Mucosa of rectum (tissue), 2 donors: ENCODE data around the gene BMPR2.

Experiments
- H3K27ac ChIP-seq, 2 donors: one replicate each; pipeline ENCODE4 v1.7.0; 2013; ENCODE audit warnings: inconsistent platforms in 2 of 2, low read depth in 2 of 2, low read length in 2 of 2
- H3K27me3 ChIP-seq, 2 donors: one replicate each; pipeline ENCODE4 v1.7.0; 2013; ENCODE audit warnings: low read length in 2 of 2; ENCODE audit not compliant: control insufficient read depth in 2 of 2, insufficient read depth in 2 of 2
- H3K36me3 ChIP-seq, 2 donors: one replicate each; pipeline ENCODE4 v1.7.0; 2013; ENCODE audit warnings: low read length in 2 of 2; ENCODE audit not compliant: control insufficient read depth in 2 of 2, insufficient read depth in 2 of 2
- H3K4me1 ChIP-seq, 2 donors: one replicate each; pipeline ENCODE4 v1.7.0; 2013; ENCODE audit warnings: low read length in 2 of 2, mild to moderate bottlenecking in 1 of 2; ENCODE audit not compliant: control insufficient read depth in 2 of 2, insufficient read depth in 2 of 2
- H3K4me3 ChIP-seq, 2 donors: one replicate each; pipeline ENCODE4 v1.7.0; 2013; ENCODE audit warnings: low read length in 2 of 2
- H3K9ac ChIP-seq, 2 donors: one replicate each; pipeline ENCODE4 v1.7.0; 2013; ENCODE audit warnings: low read length in 2 of 2, low read depth in 1 of 2, mild to moderate bottlenecking in 1 of 2
- H3K9me3 ChIP-seq, 2 donors: one replicate each; pipeline ENCODE4 v1.7.0; 2013; ENCODE audit warnings: low read length in 2 of 2; ENCODE audit not compliant: control insufficient read depth in 2 of 2
- donor health status: healthy.
- donor health status: Normal muscosa, but diverticular disease.

BMPR2 gene

GRCh38 chr2:202442882-202443281 is 66.8 kb downstream of the BMPR2 start:
- Histone ChIP-seq H3K27ac (no peak overlapping the region), H3K4me1 (no peaks in the 10 kb centered on the region), H3K4me3 (no peak overlapping the region), H3K9ac (no peak overlapping the region), H3K36me3 (no peaks in the 10 kb centered on the region), H3K27me3 (no peaks in the 10 kb centered on the region), H3K9me3 (no peaks in the 10 kb centered on the region)

- no peak overlapping the region for H3K4me3 ChIP-seq
- H3K9me3 ChIP-seq: no peaks in the 10 kb centered on the region
- H3K36me3 ChIP-seq: no peaks in the 10 kb centered on the region
- no peak overlapping the region for H3K27ac ChIP-seq
- no peaks in the 10 kb centered on the region for H3K4me1 ChIP-seq
- H3K9ac ChIP-seq: no peak overlapping the region
- H3K27me3 ChIP-seq: no peaks in the 10 kb centered on the region
These were observed 67.9 kb downstream of the BMPR2 start for GRCh38 chr2:202444000-202444399.

GRCh38 chr2:202449344-202449743 is 73.2 kb downstream of the BMPR2 start:
- no peaks in the 10 kb centered on the region for H3K9me3 ChIP-seq
- no peak overlapping the region for H3K9ac ChIP-seq
- no peak overlapping the region for H3K4me3 ChIP-seq
- H3K27ac ChIP-seq: no peak overlapping the region
- no peaks in the 10 kb centered on the region for H3K36me3 ChIP-seq
- no peaks in the 10 kb centered on the region for H3K4me1 ChIP-seq
- no peaks in the 10 kb centered on the region for H3K27me3 ChIP-seq

GRCh38 chr2:202450785-202451184 is 74.7 kb downstream of the BMPR2 start:
- Histone ChIP-seq H3K27me3 (no peaks in the 10 kb centered on the region), H3K27ac (no peak overlapping the region), H3K4me3 (no peak overlapping the region), H3K4me1 (no peaks in the 10 kb centered on the region), H3K9me3 (no peaks in the 10 kb centered on the region), H3K9ac (no peak overlapping the region), H3K36me3 (no peaks in the 10 kb centered on the region)

- no peaks in the 10 kb centered on the region for H3K36me3 ChIP-seq
- no peak overlapping the region for H3K27ac ChIP-seq
- H3K4me3 ChIP-seq: no peak overlapping the region
- H3K9ac ChIP-seq: no peak overlapping the region
- no peaks in the 10 kb centered on the region for H3K27me3 ChIP-seq
- no peaks in the 10 kb centered on the region for H3K4me1 ChIP-seq
- no peaks in the 10 kb centered on the region for H3K9me3 ChIP-seq
These were observed 76.6 kb downstream of the BMPR2 start for GRCh38 chr2:202452744-202453143.

GRCh38 chr2:202454536-202454935 is 78.4 kb downstream of the BMPR2 start:
- Histone ChIP-seq H3K27me3 (no peaks in the 10 kb centered on the region), H3K9ac (no peak overlapping the region), H3K36me3 (no peaks in the 10 kb centered on the region), H3K27ac (no peak overlapping the region), H3K9me3 (no peaks in the 10 kb centered on the region), H3K4me1 (no peaks in the 10 kb centered on the region), H3K4me3 (no peak overlapping the region)

GRCh38 chr2:202455114-202455513 is 79.0 kb downstream of the BMPR2 start:
- no peak overlapping the region for H3K27ac ChIP-seq
- no peaks in the 10 kb centered on the region for H3K36me3 ChIP-seq
- H3K4me3 ChIP-seq: no peak overlapping the region
- H3K9ac ChIP-seq: no peak overlapping the region
- no peaks in the 10 kb centered on the region for H3K9me3 ChIP-seq
- H3K27me3 ChIP-seq: no peaks in the 10 kb centered on the region
- no peaks in the 10 kb centered on the region for H3K4me1 ChIP-seq

GRCh38 chr2:202460119-202460518 is 84.0 kb downstream of the BMPR2 start:
- H3K4me3 ChIP-seq: no peak overlapping the region
- no peak overlapping the region for H3K27ac ChIP-seq
- peaks cover 0 to 3% of the 10 kb centered on the region in 2 donors for H3K36me3 ChIP-seq
- H3K4me1 ChIP-seq: no peaks in the 10 kb centered on the region
- H3K27me3 ChIP-seq: no peaks in the 10 kb centered on the region
- no peak overlapping the region for H3K9ac ChIP-seq
- no peaks in the 10 kb centered on the region for H3K9me3 ChIP-seq

GRCh38 chr2:202479090-202479489 is 103.0 kb downstream of the BMPR2 start:
- Histone ChIP-seq H3K4me3 (no peak overlapping the region), H3K27ac (no peak overlapping the region), H3K36me3 (no peaks in the 10 kb centered on the region), H3K4me1 (no peaks in the 10 kb centered on the region), H3K27me3 (no peaks in the 10 kb centered on the region), H3K9me3 (no peaks in the 10 kb centered on the region), H3K9ac (no peak overlapping the region)

- Histone ChIP-seq H3K4me1 (no peaks in the 10 kb centered on the region), H3K4me3 (no peak overlapping the region), H3K27me3 (no peaks in the 10 kb centered on the region), H3K36me3 (no peaks in the 10 kb centered on the region), H3K9me3 (no peaks in the 10 kb centered on the region), H3K27ac (no peak overlapping the region), H3K9ac (no peak overlapping the region)
These were observed 103.5 kb downstream of the BMPR2 start for GRCh38 chr2:202479610-202480009.

- Histone ChIP-seq H3K9me3 (no peaks in the 10 kb centered on the region), H3K27me3 (no peaks in the 10 kb centered on the region), H3K27ac (no peak overlapping the region), H3K9ac (no peak overlapping the region), H3K36me3 (no peaks in the 10 kb centered on the region), H3K4me1 (no peaks in the 10 kb centered on the region), H3K4me3 (no peak overlapping the region)
These were observed 110.2 kb downstream of the BMPR2 start for GRCh38 chr2:202486351-202486750.
